Mesodermal cell (in vitro differentiated cells): ENCODE data around the gene SSBP1. TPM values are rescaled to one million over a fixed set of nuclear protein-coding genes. Genes with fewer than 3 reads are reported as not detected.
"Not testable (repeated sequence)": the region's sequence is repeated elsewhere in the genome, so short reads cannot be mapped to it uniquely, and the experiment has no call there.

Experiments used
- H3K27ac ChIP-seq: 2 replicates; pipeline ENCODE4 v1.7.0; 2013; ENCODE audit warnings: mild to moderate bottlenecking, low read depth, low read length, moderate library complexity; ENCODE audit not compliant: severe bottlenecking
- H3K36me3 ChIP-seq: 2 replicates; pipeline ENCODE4 v1.7.1; 2013; ENCODE audit warnings: mild to moderate bottlenecking, low read length, moderate library complexity; ENCODE audit not compliant: control insufficient read depth, insufficient read depth
- H3K4me1 ChIP-seq: one replicate; pipeline ENCODE4 v1.7.1; 2013; ENCODE audit warnings: mild to moderate bottlenecking, low read length; ENCODE audit not compliant: insufficient read depth, control insufficient read depth, poor library complexity, severe bottlenecking
- H3K4me3 ChIP-seq: 2 replicates; pipeline ENCODE4 v1.7.0; 2013; ENCODE audit warnings: low read length, control low read depth, mild to moderate bottlenecking; ENCODE audit not compliant: insufficient read depth, poor library complexity, severe bottlenecking; ENCODE audit errors: extremely low read depth
- H3K9me3 ChIP-seq: 2 replicates; pipeline ENCODE4 v1.7.1; 2013; ENCODE audit warnings: mild to moderate bottlenecking, low read length, moderate library complexity; ENCODE audit not compliant: control insufficient read depth
- WGBS, 2 experiments: methylation state at CpG; one replicate each; pipeline ENCODE4 v1.1.5; 2013; ENCODE audit warnings: missing lambda C conversion rate in 2 of 2; ENCODE audit not compliant: insufficient coverage in 2 of 2; 5-methylcytosine and 5-hydroxymethylcytosine counted together
- polyA plus RNA-seq, 2 experiments: library from polyadenylated mRNA; stranded (reverse); fragments of 50-300 nt; gene quantifications; one replicate each; pipeline ENCODE4 v1.2.3, GENCODE V29; 2013

The SSBP1 gene, protein sequence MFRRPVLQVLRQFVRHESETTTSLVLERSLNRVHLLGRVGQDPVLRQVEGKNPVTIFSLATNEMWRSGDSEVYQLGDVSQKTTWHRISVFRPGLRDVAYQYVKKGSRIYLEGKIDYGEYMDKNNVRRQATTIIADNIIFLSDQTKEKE
- 143 TPM for polyA plus RNA-seq (2013, experiment 1 of 2)
- polyA plus RNA-seq (2013, experiment 2 of 2): 166 TPM

DNA sequence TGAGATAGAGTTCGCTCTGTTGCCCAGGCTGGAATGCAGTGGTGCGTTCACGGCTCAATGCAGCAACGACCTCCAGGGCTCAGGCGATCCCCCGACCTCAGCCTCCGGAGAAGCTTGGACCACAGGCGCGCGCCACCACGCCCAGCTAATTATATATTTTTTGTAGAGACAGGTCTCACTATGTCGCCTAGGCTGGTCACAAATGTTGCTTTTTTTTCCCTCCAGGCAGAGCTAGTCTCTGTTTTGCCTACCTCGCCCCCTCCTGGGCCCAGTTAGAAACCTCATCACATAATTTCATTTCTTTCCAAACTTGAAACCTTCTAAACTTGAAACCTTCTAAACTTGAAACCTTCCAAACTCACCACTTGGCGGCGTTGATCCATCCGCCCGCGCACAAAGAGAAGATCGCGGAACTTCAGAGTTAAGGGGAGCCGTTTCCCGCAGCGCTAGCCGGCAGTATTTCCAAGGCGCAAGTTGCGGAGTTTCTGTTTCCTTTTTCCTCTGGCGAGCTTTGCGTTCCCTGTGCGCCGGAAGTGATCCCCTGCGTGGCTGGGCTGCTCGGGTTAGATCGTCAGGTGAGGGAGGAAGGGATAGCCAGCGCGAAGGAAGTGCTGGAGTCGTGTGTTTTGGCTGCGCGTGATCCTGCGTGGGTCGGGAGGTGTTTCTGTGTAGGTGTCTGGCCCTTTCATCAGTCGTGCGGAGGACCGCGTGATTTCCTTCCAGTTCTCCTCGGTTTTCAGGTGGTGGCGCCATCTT is at the start of gene SSBP1:
TSS of gene SSBP1 (plus strand) at position 523 of the 756 bp plus-strand sequence. CDS start 809 bp downstream, outside the sequence.
- H3K4me3 ChIP-seq: peak within 1 kb of the TSS; percentile 78
- peaks cover 33% of the 10 kb centered on the region for H3K36me3 ChIP-seq
- H3K4me1 ChIP-seq: no peaks in the 10 kb centered on the region
- H3K9me3 ChIP-seq: no peaks in the 10 kb centered on the region
- 5 to 21% methylated on average over 33 to 35 of the region's 46 CpGs for WGBS, 2 experiments
- peak within 1 kb of the TSS; percentile 83 for H3K27ac ChIP-seq

DNA sequence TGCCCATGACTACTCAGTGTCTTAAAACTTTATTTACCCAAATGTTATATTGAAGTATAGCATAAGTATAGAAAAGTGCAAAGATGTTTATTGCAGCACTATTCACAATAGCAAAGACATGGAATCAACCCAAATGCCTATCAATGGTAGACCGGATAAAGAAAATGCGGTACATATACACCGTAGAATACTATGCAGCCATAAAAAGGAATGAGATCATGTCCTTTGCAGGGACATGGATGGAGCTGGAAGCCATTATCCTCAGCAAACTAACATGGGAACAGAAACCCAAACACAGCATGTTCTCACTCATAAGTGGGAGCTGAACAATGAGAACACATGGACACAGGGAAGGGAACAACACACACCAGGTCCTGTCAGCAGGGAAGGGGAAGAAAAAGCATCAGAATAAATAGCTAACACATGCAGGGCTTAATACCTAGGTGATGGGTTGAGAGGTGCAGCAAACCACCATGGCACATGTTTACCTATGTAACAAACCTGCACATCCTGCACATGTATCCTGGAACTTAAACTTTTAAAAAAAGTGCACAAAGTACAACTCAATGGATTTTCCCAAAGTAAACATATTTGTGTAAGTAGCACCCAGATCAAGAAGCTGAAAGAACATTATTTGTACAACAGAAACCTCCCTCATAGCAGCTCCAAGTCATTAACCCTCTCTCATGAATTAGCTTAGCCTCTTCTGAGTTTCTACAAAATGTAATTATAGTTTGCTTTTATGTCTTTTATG is 48.9 kb upstream of the SSBP1 start:
- not testable (repeated sequence) for H3K4me1 ChIP-seq, H3K4me3 ChIP-seq, H3K9me3 ChIP-seq, H3K27ac ChIP-seq
- H3K36me3 ChIP-seq: peaks cover 13% of the 10 kb centered on the region
- 100% methylated on average over 3 of the region's 3 CpGs for WGBS, 2 experiments

DNA sequence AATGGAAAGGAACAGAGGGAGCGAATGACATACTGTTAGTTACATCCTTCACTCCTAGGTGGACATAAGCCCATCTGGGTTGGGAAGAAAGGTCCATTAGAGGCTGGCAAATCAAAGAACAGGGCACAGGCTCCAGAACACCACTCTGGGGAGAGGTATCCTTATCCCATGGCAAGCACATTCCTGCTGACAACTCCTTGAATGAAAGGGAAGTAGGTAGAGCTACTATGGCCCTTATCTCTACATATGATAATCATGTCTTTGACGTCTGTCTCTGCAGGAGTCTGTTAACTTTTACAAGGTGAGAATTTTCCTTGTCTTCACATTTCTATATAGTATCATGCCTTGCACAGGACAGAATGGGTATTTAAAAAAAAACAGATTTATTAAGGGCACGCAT is 46.6 kb upstream of the SSBP1 start:
- H3K9me3 ChIP-seq: no peaks in the 10 kb centered on the region
- WGBS, 2 experiments: no CpG with 5 or more reads among the region's 3 CpGs
- H3K4me3 ChIP-seq: no peak overlapping the region
- H3K4me1 ChIP-seq: no peaks in the 10 kb centered on the region
- no peaks in the 10 kb centered on the region for H3K36me3 ChIP-seq
- no peak overlapping the region for H3K27ac ChIP-seq

DNA sequence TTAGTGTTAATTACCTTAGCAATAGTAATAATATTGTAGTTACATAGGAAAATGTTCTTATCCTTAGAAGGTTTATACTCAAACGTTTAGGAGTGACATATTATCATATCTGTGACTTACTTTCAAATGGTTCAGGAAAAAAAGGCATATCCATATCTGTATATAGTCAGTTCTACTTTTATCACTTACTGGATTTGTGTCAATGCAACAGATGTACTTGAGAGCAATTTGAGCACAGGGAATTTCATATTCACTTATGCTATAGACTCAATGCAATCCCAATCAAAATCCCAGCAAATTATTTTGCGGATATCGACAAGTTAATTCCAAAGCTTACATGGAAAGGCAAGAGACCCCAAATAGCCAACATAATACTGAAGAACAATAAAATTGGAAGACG is 46.2 kb upstream of the SSBP1 start:
- no peaks in the 10 kb centered on the region for H3K36me3 ChIP-seq
- H3K9me3 ChIP-seq: no peaks in the 10 kb centered on the region
- no peaks in the 10 kb centered on the region for H3K4me1 ChIP-seq
- WGBS, 2 experiments: no CpG with 5 or more reads among the region's 4 CpGs
- no peak overlapping the region for H3K4me3 ChIP-seq
- no peak overlapping the region for H3K27ac ChIP-seq

- 100% methylated on average over 1 of the region's 3 CpGs; no CpG with 5 or more reads in 1 of the 2 experiments for WGBS, 2 experiments
- H3K9me3 ChIP-seq: no peaks in the 10 kb centered on the region
- no peaks in the 10 kb centered on the region for H3K4me1 ChIP-seq
- H3K4me3 ChIP-seq: no peak overlapping the region
- no peaks in the 10 kb centered on the region for H3K36me3 ChIP-seq
- no peak overlapping the region for H3K27ac ChIP-seq
Observed at GRCh38 chr7:141693082-141693481, 45.1 kb upstream of the SSBP1 start.

- 94 to 100% methylated on average over 5 to 6 of the region's 6 CpGs for WGBS, 2 experiments
- no peaks in the 10 kb centered on the region for H3K36me3 ChIP-seq
- no peak overlapping the region for H3K27ac ChIP-seq
- no peak overlapping the region for H3K4me3 ChIP-seq
- H3K9me3 ChIP-seq: no peaks in the 10 kb centered on the region
- H3K4me1 ChIP-seq: peaks cover 6% of the 10 kb centered on the region
Observed at GRCh38 chr7:141695803-141696289, 42.3 kb upstream of the SSBP1 start.

GRCh38 chr7:141696348-141696747 is 41.8 kb upstream of the SSBP1 start:
- Histone ChIP-seq H3K4me1 (peaks cover 8% of the 10 kb centered on the region), H3K9me3 (no peaks in the 10 kb centered on the region), H3K27ac (no peak overlapping the region), H3K4me3 (no peak overlapping the region), H3K36me3 (no peaks in the 10 kb centered on the region)
- WGBS, 2 experiments: 80% methylated on average over 1 of the region's 2 CpGs; no CpG with 5 or more reads in 1 of the 2 experiments

DNA sequence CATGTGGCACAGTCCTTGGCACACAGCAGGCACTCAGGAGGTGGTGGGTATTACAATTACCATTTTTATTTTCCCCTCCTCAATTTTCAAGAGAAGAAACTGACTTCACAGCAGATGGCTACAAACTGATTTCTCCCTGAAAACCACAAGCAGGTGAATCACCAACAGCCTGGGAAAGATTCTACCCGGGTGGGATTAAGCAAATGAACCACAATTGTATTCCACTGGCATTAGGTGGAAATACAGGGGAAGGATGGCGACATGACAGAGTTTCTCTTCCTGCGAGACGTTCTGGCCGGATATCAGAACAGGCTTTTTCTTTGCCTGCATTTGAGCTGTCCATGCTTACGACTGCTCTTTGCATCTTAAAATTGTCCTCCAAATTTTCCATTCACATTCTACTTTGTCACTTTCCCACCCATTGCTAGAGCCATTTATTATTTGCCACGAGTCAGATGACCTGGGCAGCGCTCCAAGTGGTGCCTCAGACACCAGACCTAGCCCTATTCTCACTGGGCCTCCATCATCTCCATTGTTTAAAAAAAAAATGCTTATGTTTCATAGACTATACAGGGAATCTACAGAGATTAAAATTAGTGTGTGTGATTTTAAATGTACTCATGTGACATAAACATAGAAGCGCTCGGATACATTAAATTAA is 40.8 kb upstream of the SSBP1 start:
- H3K36me3 ChIP-seq: no peaks in the 10 kb centered on the region
- no peak overlapping the region for H3K4me3 ChIP-seq
- WGBS, 2 experiments: 92 to 96% methylated on average over 9 to 10 of the region's 10 CpGs
- H3K27ac ChIP-seq: no peak overlapping the region
- H3K4me1 ChIP-seq: peaks cover 8% of the 10 kb centered on the region
- no peaks in the 10 kb centered on the region for H3K9me3 ChIP-seq

DNA sequence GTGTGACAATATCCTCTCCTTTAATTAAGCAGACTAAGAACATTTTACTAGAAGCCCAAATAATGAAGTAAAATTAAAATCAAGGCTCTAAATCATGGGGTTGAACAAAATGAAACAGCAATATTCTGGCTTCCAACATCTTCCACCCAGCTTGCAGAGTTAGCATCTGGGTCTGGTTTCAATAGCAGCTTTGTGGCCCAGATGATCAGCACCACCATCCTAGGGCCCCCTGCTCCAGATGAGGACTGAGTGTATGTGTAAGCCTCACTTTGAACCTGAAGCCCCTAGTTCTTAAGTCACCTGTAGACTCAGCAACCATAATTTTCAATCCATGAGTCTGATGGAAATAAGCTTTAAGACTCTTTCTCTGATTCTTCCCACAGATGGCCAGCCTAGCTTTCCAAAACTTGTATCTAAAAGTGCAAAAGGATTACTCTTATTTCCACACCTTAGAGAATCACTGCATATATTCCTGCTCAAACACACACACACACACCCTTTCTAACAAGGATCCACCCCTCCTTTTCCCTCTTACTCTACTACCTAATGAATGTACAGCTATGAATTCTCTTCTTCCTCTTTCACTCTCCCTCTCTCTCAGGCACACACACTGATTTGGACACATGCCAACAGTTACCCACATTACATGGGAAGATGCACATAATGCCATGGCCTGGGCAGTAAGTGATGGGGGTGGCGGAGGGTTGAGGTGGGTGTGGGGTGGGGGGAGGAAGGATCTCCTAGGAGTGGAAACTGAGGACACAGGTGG is 39.7 kb upstream of the SSBP1 start:
- Histone ChIP-seq H3K4me1 (peaks cover 8% of the 10 kb centered on the region), H3K9me3 (no peaks in the 10 kb centered on the region), H3K4me3 (no peak overlapping the region), H3K27ac (no peak overlapping the region), H3K36me3 (no peaks in the 10 kb centered on the region)
- WGBS, 2 experiments: 83% methylated on average over 1 of the region's 1 CpG; no CpG with 5 or more reads in 1 of the 2 experiments

DNA sequence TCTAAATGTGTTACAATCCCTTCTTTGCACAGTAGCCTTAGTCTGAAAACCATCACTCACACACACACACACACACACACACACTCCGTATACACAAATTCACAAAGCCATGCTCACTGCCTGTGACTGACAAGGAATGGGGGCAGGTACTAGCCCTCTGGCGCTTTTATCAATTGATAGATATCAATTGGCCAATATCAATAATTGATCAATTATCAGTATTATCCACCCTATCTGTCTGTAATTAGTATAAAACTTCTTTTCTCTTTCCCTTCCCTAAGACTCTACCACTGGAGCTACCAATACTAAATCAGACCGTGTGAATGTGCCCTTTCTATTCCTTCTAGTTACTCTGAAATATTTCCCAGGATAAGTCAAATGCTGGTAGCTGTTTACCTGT is 38.3 kb upstream of the SSBP1 start:
- H3K4me1 ChIP-seq: peaks cover 19% of the 10 kb centered on the region
- no peaks in the 10 kb centered on the region for H3K36me3 ChIP-seq
- H3K27ac ChIP-seq: no peak overlapping the region
- WGBS, 2 experiments: 100% methylated on average over 1 of the region's 3 CpGs; no CpG with 5 or more reads in 1 of the 2 experiments
- H3K4me3 ChIP-seq: no peak overlapping the region
- H3K9me3 ChIP-seq: no peaks in the 10 kb centered on the region
